Measurements from ENCODE around the gene TIAM2. TPM values are rescaled to one million over a fixed set of nuclear protein-coding genes. Genes with fewer than 3 reads are reported as not detected.

Gene TIAM2
- total and polyA plus RNA-seq, 9 donors: 9.1 to 15.6 (median 10.3) TPM

GRCh38 chr6:154993026-154993425 is 2.1 kb upstream of the TIAM2 start:
- Histone ChIP-seq H3K27ac (no peak overlapping the region), H3K9me3 (no peaks in the 10 kb centered on the region), H3K27me3 (no peaks in the 10 kb centered on the region), H3K36me3 (no peaks in the 10 kb centered on the region), H3K4me1 (ENCODE audit: insufficient read depth) (peaks cover 2% of the 10 kb centered on the region), H3K4me3 (no peak overlapping the region)
- intact Hi-C loops (cut with DNase I): no loop called here
- 70 to 74% (median 71%) methylated on average over 6 of the region's 6 CpGs for WGBS, 3 donors
- TF ChIP-seq POLR2A (IDR thresholded peaks at IDR 0.05) (no peak), CTCF (IDR thresholded peaks at IDR 0.05) (no peak), EP300 (IDR thresholded peaks at IDR 0.05) (no peak)
- no peak for DNase-seq

GRCh38 chr6:154993710-154994109 is 1.4 kb upstream of the TIAM2 start:
- Histone ChIP-seq H3K9me3 (no peaks in the 10 kb centered on the region), H3K27ac (no peak overlapping the region), H3K27me3 (no peaks in the 10 kb centered on the region), H3K4me1 (ENCODE audit: insufficient read depth) (peaks cover 2% of the 10 kb centered on the region), H3K36me3 (no peaks in the 10 kb centered on the region), H3K4me3 (no peak overlapping the region)
- WGBS, 3 donors: 92 to 95% (median 94%) methylated on average over 13 of the region's 13 CpGs
- intact Hi-C loops (cut with DNase I): no loop called here
- DNase-seq: no peak
- TF ChIP-seq EP300 (IDR thresholded peaks at IDR 0.05) (no peak), CTCF (IDR thresholded peaks at IDR 0.05) (no peak), POLR2A (IDR thresholded peaks at IDR 0.05) (no peak)

- Histone ChIP-seq H3K27me3 (no peaks in the 10 kb centered on the region), H3K27ac (no peak overlapping the region), H3K4me3 (peak overlapping the region; percentile 26), H3K9me3 (no peaks in the 10 kb centered on the region), H3K4me1 (ENCODE audit: insufficient read depth) (peaks cover 2% of the 10 kb centered on the region), H3K36me3 (no peaks in the 10 kb centered on the region)
- no peak for DNase-seq
- WGBS, 3 donors: 13 to 23% (median 17%) methylated on average over 25 to 32 of the region's 32 CpGs
- intact Hi-C loops (cut with DNase I): no loop called here
- TF ChIP-seq CTCF (IDR thresholded peaks at IDR 0.05): no peak
- no peak for TF ChIP-seq POLR2A (IDR thresholded peaks at IDR 0.05)
- no peak for TF ChIP-seq EP300 (IDR thresholded peaks at IDR 0.05)
Measured at GRCh38 chr6:154994836-154995253, 270 bp upstream of the TIAM2 start.

- no peak for DNase-seq
- WGBS, 3 donors: 15 to 19% (median 16%) methylated on average over 14 to 18 of the region's 18 CpGs
- Histone ChIP-seq H3K27me3 (no peaks in the 10 kb centered on the region), H3K36me3 (no peaks in the 10 kb centered on the region), H3K4me1 (ENCODE audit: insufficient read depth) (peaks cover 2% of the 10 kb centered on the region), H3K27ac (no peak overlapping the region), H3K4me3 (peak overlapping the region; percentile 26), H3K9me3 (no peaks in the 10 kb centered on the region)
- TF ChIP-seq EP300 (IDR thresholded peaks at IDR 0.05): no peak
- no peak for TF ChIP-seq CTCF (IDR thresholded peaks at IDR 0.05)
- no peak for TF ChIP-seq POLR2A (IDR thresholded peaks at IDR 0.05)
- intact Hi-C loops (cut with DNase I): no loop called here
Measured at GRCh38 chr6:154996016-154996590, 988 bp downstream of the TIAM2 start.

Measured in ovary (tissue), 9 donors.